ENCODE data around the gene CETP. TPM values are rescaled to one million over a fixed set of nuclear protein-coding genes. Genes with fewer than 3 reads are reported as not detected.

The CETP gene
- total and polyA plus RNA-seq, 4 experiments from 2014 or later, result 0.14 TPM; not detected in 3

GRCh38 chr16:56995136-56995805 is 33.5 kb downstream of the CETP start:
- peak overlapping the region; percentile 79 to 98 (median 89) for H3K27ac Mint-ChIP-seq
- H3K36me3 Mint-ChIP-seq, result peaks cover 43 to 72% of the 10 kb centered on the region in 2 donors
- no peaks in the 10 kb centered on the region for H3K27me3 Mint-ChIP-seq
- H3K4me3 ChIP-seq (ENCODE audit: low read length in 2 of 2), result no peak overlapping the region
- peak overlapping the region; percentile 79 for H3K27ac ChIP-seq (ENCODE audit: low read depth, low read length)
- no peaks in the 10 kb centered on the region for H3K27me3 ChIP-seq (ENCODE audit: insufficient read depth, low read length)
- POLR2A ChIA-PET (ENCODE audit: partially characterized antibody), result interaction anchor here (0.7 to 6.6 kb wide), 15 partner anchors 9 to 190 kb away, joined by 3 to 110 read pairs (median 5); partner anchors contain the start of genes HERPUD1, NLRC5, PSME3IP1 and RSPRY1
- CTCF ChIA-PET (ENCODE audit: partially characterized antibody), result interaction anchor here (0.7 to 1.9 kb wide), 4 partner anchors 10 to 89 kb away, joined by 3 to 9 read pairs (median 8); no protein-coding TSS in a partner anchor
- no peaks in the 10 kb centered on the region for H3K9me3 ChIP-seq (ENCODE audit: control insufficient read depth in 1 of 2, low read length in 2 of 2)
- no peaks in the 10 kb centered on the region for H3K9me3 Mint-ChIP-seq
- intact Hi-C loops (cut with micrococcal nuclease), result no loop called here
- peaks cover 88% of the 10 kb centered on the region for H3K4me1 ChIP-seq (ENCODE audit: insufficient read depth, low read length)
- H3K4me3 Mint-ChIP-seq, result peak overlapping the region; percentile 70 to 94 (median 78)
- H3K4me1 Mint-ChIP-seq, result peaks cover 63 to 97% (median 77%) of the 10 kb centered on the region in 4 donors
- no peak for DNase-seq
- H3K36me3 ChIP-seq (ENCODE audit: insufficient read depth, low read length), result peaks cover 4% of the 10 kb centered on the region

- Histone ChIP-seq H3K4me3 (ENCODE audit: low read length in 2 of 2) (no peak overlapping the region), H3K27me3 (ENCODE audit: insufficient read depth, low read length) (no peaks in the 10 kb centered on the region), H3K36me3 (ENCODE audit: insufficient read depth, low read length) (peaks cover 4% of the 10 kb centered on the region), H3K27ac (ENCODE audit: low read depth, low read length) (peak overlapping the region; percentile 79), H3K9me3 (ENCODE audit: control insufficient read depth in 1 of 2, low read length in 2 of 2) (no peaks in the 10 kb centered on the region), H3K4me1 (ENCODE audit: insufficient read depth, low read length) (peaks cover 90% of the 10 kb centered on the region)
- peak overlapping the region; percentile 89 to 98 (median 97) for H3K27ac Mint-ChIP-seq
- peaks cover 67 to 99% (median 82%) of the 10 kb centered on the region in 4 donors for H3K4me1 Mint-ChIP-seq
- H3K36me3 Mint-ChIP-seq, result peaks cover 31 to 75% of the 10 kb centered on the region in 2 donors
- no peaks in the 10 kb centered on the region for H3K27me3 Mint-ChIP-seq
- intact Hi-C loops (cut with micrococcal nuclease), result no loop called here
- CTCF ChIA-PET (ENCODE audit: partially characterized antibody), result interaction anchor here (1.1 to 1.5 kb wide), 3 partner anchors 13 to 33 kb away, joined by 4 to 8 read pairs (median 5); no protein-coding TSS in a partner anchor
- DNase-seq, result no peak
- peak overlapping the region in 7 of 8 donors; percentile 39 to 85 (median 62) for H3K4me3 Mint-ChIP-seq
- no peaks in the 10 kb centered on the region for H3K9me3 Mint-ChIP-seq
- POLR2A ChIA-PET (ENCODE audit: partially characterized antibody), result interaction anchor here (1.1 to 6.6 kb wide), 7 partner anchors 11 to 54 kb away, joined by 4 to 110 read pairs (median 42); partner anchors contain the start of gene NLRC5
These were observed 35.5 kb downstream of the CETP start for GRCh38 chr16:56997264-56997663.

GRCh38 chr16:56997931-56998330 is 36.2 kb downstream of the CETP start:
- Histone ChIP-seq H3K9me3 (ENCODE audit: control insufficient read depth in 1 of 2, low read length in 2 of 2) (no peaks in the 10 kb centered on the region), H3K4me1 (ENCODE audit: insufficient read depth, low read length) (peaks cover 95% of the 10 kb centered on the region), H3K27ac (ENCODE audit: low read depth, low read length) (peak overlapping the region; percentile 79), H3K4me3 (ENCODE audit: low read length in 2 of 2) (peak overlapping the region in 1 of 2 donors; percentile 12), H3K36me3 (ENCODE audit: insufficient read depth, low read length) (peaks cover 4% of the 10 kb centered on the region), H3K27me3 (ENCODE audit: insufficient read depth, low read length) (no peaks in the 10 kb centered on the region)
- Mint-ChIP-seq H3K4me3 (peak overlapping the region in 7 of 8 donors; percentile 39 to 90 (median 80)), H3K4me1 (peaks cover 69 to 99% (median 83%) of the 10 kb centered on the region in 4 donors), H3K9me3 (no peaks in the 10 kb centered on the region), H3K27me3 (no peaks in the 10 kb centered on the region), H3K27ac (peak overlapping the region; percentile 89 to 98 (median 97)), H3K36me3 (peaks cover 29 to 75% of the 10 kb centered on the region in 2 donors)
- CTCF ChIA-PET (ENCODE audit: partially characterized antibody), result interaction anchor here (1.1 to 1.5 kb wide), 4 partner anchors 12 to 34 kb away, joined by 4 to 8 read pairs (median 4); no protein-coding TSS in a partner anchor
- POLR2A ChIA-PET (ENCODE audit: partially characterized antibody), result interaction anchor here (0.8 to 6.3 kb wide), 8 partner anchors 11 to 66 kb away, joined by 4 to 104 read pairs (median 9); partner anchors contain the start of genes HERPUD1 and NLRC5
- DNase-seq, result no peak
- intact Hi-C loops (cut with micrococcal nuclease), result no loop called here

DNA sequence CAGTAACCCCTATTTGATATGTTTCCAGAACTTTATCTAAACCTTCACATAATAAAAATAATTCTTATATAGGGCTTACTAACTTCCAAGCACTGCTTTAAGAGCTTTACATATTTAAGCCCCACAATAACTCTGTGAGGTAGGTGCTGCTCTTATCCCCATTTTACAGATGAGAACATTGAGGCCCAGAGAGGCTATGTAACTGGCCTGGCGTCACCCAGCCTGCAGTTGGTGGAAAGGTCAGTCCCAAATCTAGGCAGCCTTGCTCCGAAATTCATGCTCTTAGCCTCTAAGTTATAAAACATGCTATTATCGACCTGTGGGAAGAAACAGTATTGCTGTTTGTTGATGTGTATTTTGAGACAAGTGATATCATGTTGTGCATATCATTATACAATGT is 36.6 kb downstream of the CETP start:
- peak overlapping the region in 7 of 8 donors; percentile 39 to 90 (median 83) for H3K4me3 Mint-ChIP-seq
- no peak for DNase-seq
- H3K9me3 ChIP-seq (ENCODE audit: control insufficient read depth in 1 of 2, low read length in 2 of 2), result no peaks in the 10 kb centered on the region
- H3K4me1 ChIP-seq (ENCODE audit: insufficient read depth, low read length), result peaks cover 95% of the 10 kb centered on the region
- H3K36me3 Mint-ChIP-seq, result peaks cover 27 to 75% of the 10 kb centered on the region in 2 donors
- H3K27ac Mint-ChIP-seq, result peak overlapping the region; percentile 89 to 98 (median 97)
- intact Hi-C loops (cut with micrococcal nuclease), result no loop called here
- ChIA-PET POLR2A (ENCODE audit: partially characterized antibody) (interaction anchor here (0.8 to 6.3 kb wide), 12 partner anchors 11 to 67 kb away, joined by 3 to 104 read pairs (median 10); partner anchors contain the start of genes HERPUD1 and NLRC5), CTCF (ENCODE audit: partially characterized antibody) (interaction anchor here (1.1 to 1.5 kb wide), 4 partner anchors 12 to 34 kb away, joined by 4 to 8 read pairs (median 4); no protein-coding TSS in a partner anchor)
- H3K36me3 ChIP-seq (ENCODE audit: insufficient read depth, low read length), result peaks cover 4% of the 10 kb centered on the region
- peak overlapping the region in 1 of 2 donors; percentile 36 for H3K4me3 ChIP-seq (ENCODE audit: low read length in 2 of 2)
- H3K9me3 Mint-ChIP-seq, result no peaks in the 10 kb centered on the region
- peak overlapping the region; percentile 79 for H3K27ac ChIP-seq (ENCODE audit: low read depth, low read length)
- H3K27me3 ChIP-seq (ENCODE audit: insufficient read depth, low read length), result no peaks in the 10 kb centered on the region
- H3K27me3 Mint-ChIP-seq, result no peaks in the 10 kb centered on the region
- H3K4me1 Mint-ChIP-seq, result peaks cover 69 to 99% (median 81%) of the 10 kb centered on the region in 4 donors

DNA sequence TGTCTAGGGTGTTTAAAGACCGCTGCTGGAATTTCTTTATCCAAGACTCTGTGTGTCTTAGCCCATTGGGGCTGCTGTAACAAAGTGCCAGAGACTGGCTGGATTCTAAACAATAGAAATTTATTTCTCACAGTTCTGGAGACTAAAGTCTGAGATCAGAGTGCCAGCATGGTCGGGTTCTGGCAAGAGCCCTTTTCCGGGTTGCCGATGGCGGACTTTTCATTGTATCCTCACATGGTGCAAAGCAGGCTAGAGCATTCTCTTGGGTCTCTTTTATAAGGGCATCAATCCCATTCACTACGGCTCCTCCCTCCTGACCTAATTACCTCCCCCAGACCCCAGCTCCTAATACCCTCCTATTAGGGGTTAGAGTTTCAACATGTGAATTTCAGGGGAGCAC is 37.1 kb downstream of the CETP start:
- POLR2A ChIA-PET (ENCODE audit: partially characterized antibody), result interaction anchor here (0.6 to 6.3 kb wide), 11 partner anchors 10 to 346 kb away, joined by 3 to 104 read pairs (median 13); partner anchors contain the start of genes HERPUD1 and NLRC5
- H3K4me1 Mint-ChIP-seq, result peaks cover 69 to 99% (median 82%) of the 10 kb centered on the region in 4 donors
- no peak for DNase-seq
- peaks cover 95% of the 10 kb centered on the region for H3K4me1 ChIP-seq (ENCODE audit: insufficient read depth, low read length)
- H3K27ac Mint-ChIP-seq, result peak overlapping the region; percentile 89 to 98 (median 97)
- H3K27ac ChIP-seq (ENCODE audit: low read depth, low read length), result peak overlapping the region; percentile 79
- peak overlapping the region; percentile 65 to 90 (median 82) for H3K4me3 Mint-ChIP-seq
- no peaks in the 10 kb centered on the region for H3K9me3 Mint-ChIP-seq
- H3K27me3 ChIP-seq (ENCODE audit: insufficient read depth, low read length), result no peaks in the 10 kb centered on the region
- H3K9me3 ChIP-seq (ENCODE audit: control insufficient read depth in 1 of 2, low read length in 2 of 2), result no peaks in the 10 kb centered on the region
- CTCF ChIA-PET (ENCODE audit: partially characterized antibody), result interaction anchor here (1.0 to 1.6 kb wide), 5 partner anchors 9 to 43 kb away, joined by 3 to 11 read pairs (median 4); partner anchors contain the start of gene NLRC5
- H3K36me3 Mint-ChIP-seq, result peaks cover 27 to 75% of the 10 kb centered on the region in 2 donors
- intact Hi-C loops (cut with micrococcal nuclease), result loop anchor here (1.0 kb wide), 1 partner anchor 10 kb away; the partner anchor contains the start of gene NLRC5
- peak overlapping the region; percentile 36 to 66 for H3K4me3 ChIP-seq (ENCODE audit: low read length in 2 of 2)
- H3K27me3 Mint-ChIP-seq, result no peaks in the 10 kb centered on the region
- peaks cover 5% of the 10 kb centered on the region for H3K36me3 ChIP-seq (ENCODE audit: insufficient read depth, low read length)

DNA sequence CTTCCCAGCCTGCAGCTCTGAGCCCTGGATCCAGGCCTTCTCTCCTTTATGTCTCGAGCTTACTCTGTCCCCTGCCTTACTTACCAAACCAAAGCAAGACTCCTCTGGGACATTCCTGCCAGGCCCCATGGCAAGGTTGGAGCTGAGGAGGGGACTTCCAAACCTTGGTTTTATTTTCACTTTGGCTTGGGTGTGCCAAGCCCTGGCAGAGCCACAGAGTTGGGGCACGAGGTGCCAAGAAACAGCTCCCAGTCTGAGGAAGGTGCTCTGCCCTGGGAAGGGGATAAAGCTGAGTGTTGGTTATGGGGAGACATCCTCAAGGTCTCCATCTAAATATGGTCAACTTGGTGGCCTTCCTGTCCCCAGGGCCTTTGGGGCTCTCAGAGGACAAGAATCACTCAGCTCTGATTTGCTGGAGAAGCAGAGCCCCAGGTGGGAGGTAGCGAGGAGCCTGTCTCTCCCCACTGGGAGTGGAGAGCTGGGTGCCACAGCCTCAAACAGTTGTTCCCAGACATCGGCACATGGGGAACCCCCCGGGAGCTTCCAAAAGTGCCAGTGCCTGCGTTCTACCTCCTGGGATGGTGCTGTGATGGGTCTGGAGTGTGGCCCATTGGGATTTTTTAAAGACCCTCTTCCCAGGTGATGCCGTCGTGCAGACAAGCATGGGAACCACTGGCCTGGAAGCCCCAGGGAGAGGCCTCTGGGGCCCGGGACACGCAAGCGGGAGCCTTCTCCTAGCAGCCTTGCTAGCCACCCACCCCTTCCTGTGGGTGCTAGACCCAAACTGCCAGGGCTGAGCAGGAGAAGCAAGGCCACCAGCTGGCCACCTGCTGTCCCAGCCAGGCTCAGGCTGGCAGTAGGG is 37.9 kb downstream of the CETP start:
- Mint-ChIP-seq H3K9me3 (no peaks in the 10 kb centered on the region), H3K27me3 (no peaks in the 10 kb centered on the region), H3K4me3 (peak overlapping the region; percentile 65 to 90 (median 82)), H3K4me1 (peaks cover 69 to 99% (median 82%) of the 10 kb centered on the region in 4 donors), H3K36me3 (peaks cover 28 to 75% of the 10 kb centered on the region in 2 donors), H3K27ac (peak overlapping the region; percentile 89 to 98 (median 97))
- Histone ChIP-seq H3K9me3 (ENCODE audit: control insufficient read depth in 1 of 2, low read length in 2 of 2) (no peaks in the 10 kb centered on the region), H3K36me3 (ENCODE audit: insufficient read depth, low read length) (peaks cover 13% of the 10 kb centered on the region), H3K4me1 (ENCODE audit: insufficient read depth, low read length) (peaks cover 95% of the 10 kb centered on the region), H3K4me3 (ENCODE audit: low read length in 2 of 2) (peak overlapping the region; percentile 36 to 66), H3K27ac (ENCODE audit: low read depth, low read length) (peak overlapping the region; percentile 79), H3K27me3 (ENCODE audit: insufficient read depth, low read length) (no peaks in the 10 kb centered on the region)
- intact Hi-C loops (cut with micrococcal nuclease), result loop anchor here (1.0 kb wide), 1 partner anchor 10 kb away; the partner anchor contains the start of gene NLRC5
- POLR2A ChIA-PET (ENCODE audit: partially characterized antibody), result interaction anchor here (0.6 to 6.3 kb wide), 14 partner anchors 8 to 345 kb away, joined by 3 to 104 read pairs (median 9); partner anchors contain the start of genes HERPUD1, NLRC5, PSME3IP1 and RSPRY1
- CTCF ChIA-PET (ENCODE audit: partially characterized antibody), result interaction anchor here (0.9 to 1.6 kb wide), 7 partner anchors 10 to 84 kb away, joined by 3 to 11 read pairs (median 4); partner anchors contain the start of gene NLRC5
- peak; percentile 46 to 83 (median 54) for DNase-seq

Data from CD4-positive, alpha-beta memory T cell (primary cell).